Activated T-cell treated with anti-CD3 and anti-CD28 coated beads, Interleukin-2, amount 50 U/mL, for 1 hour (primary cell): ENCODE results near the gene PSMC2.
A peak's percentile ranks its signal among the peaks of the same experiment; 100 is the strongest.

ENCODE experiments used
- DNase-seq: peaks from one replicate; pipeline ENCODE4 v3.0.0-alpha.2; 2020

The PSMC2 gene

GRCh38 chr7:103347507-103348267 lies at the start of gene PSMC2:
PSMC2 (plus strand) TSS chr7:103347643; CDS start chr7:103347712, 69 bp downstream.
- peak; percentile 80 for DNase-seq

DNA sequence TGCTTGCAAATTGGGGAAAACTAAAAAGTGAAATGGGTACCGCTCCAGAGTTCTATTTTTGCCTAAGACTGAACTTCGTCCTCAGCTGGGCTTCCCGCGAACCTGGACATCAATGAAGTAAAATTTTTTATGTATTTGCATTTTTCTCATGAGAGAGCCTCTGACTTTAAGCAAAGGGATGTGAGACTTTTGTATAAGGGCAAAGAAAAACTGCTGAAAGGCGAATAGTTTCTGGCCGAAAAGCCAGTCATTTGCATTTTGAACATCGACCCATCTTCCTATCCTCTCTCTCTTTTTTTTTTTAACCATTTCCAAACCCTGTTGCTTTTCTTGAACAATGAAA lies 49.6 kb upstream of the PSMC2 start:
- no peak for DNase-seq

DNA sequence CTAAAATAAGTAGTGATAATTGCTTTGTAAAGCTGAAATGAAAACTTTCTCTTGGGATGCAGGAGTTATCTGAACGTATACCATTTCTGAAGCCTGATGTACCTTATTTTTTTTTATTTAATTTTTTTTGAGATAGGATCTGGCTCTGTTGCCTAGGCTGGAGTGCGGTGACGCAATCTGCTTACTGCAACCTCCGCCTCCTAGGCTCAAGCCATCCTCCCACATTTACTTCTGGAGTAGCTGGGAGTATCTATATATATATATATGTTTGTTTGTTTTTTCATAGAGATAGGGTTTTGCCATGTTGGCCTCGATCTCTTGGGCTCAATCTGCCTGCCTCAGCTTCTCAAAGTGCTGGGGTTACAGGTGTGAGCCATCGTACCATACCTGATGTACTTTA lies 47.8 kb upstream of the PSMC2 start:
- DNase-seq, result no peak

DNA sequence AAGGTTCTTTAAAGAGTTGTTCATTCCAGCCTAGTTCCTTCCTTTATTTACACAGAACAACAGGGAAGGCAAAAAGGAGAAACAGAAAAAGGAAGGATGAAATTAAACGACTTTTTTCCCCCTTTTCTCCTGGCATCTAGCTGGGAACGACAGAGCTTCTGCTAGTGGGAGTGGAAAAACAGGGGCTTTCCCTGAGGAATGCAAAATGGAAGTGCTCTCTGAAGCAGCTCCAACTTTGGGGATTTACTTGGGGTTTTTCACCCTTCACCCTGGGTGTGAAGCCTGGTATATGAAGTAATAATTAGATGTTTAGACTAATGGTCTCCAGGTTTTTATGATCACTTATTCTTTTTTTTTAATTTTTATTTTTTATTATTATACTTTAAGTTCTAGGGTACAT lies 46.0 kb upstream of the PSMC2 start:
- no peak for DNase-seq

- no peak for DNase-seq
Measured at GRCh38 chr7:103307503-103308231, 39.8 kb upstream of the PSMC2 start.

GRCh38 chr7:103314852-103315251 lies 32.6 kb upstream of the PSMC2 start:
- DNase-seq, result no peak

DNA sequence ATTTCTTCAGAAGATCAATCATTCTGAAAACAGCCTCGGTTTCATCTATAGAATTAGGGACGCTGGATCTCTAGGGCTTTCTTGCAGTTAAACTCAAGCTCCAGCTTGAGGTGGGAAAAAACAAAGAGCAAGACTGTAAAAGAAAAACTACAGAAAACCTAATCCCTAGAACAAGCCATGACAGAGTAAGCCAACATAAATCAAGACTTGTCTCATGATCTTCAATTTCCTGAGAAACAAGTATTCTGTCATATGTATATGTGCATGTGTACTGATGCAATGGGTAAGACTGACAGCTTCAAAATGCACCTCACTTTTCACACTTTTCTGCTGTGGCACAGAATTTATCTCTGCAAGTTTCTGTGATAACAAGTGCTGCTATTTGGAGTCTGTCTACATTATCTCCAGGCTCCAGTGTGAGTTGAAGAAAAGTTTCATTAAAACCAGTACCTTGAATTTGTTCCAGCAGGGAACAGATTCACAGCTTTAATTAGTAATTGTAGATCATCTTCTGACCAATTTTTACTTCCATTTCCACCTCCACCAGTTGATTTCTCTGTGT lies 31.0 kb upstream of the PSMC2 start:
- no peak for DNase-seq

DNA sequence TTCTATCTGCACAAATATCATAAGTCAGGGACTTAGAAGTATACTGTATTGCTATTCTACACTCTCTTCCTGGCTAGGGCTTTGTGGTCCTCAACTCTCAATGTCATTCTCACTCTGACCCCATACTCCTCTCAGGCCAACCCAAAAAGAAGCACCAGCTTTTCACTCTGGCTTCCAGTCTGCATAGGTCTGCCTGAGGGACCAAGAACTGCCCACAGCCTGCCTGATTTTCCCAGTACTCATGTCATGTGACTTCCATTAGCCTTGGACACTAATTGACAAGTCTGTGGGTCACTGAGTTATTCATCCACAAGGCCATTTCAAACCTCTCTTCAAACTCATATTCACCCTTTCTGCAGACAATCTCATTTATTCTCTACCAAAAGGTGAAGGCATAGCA lies 30.4 kb upstream of the PSMC2 start:
- no peak for DNase-seq

- DNase-seq, result no peak
Measured at GRCh38 chr7:103325744-103326143, 21.7 kb upstream of the PSMC2 start.

DNA sequence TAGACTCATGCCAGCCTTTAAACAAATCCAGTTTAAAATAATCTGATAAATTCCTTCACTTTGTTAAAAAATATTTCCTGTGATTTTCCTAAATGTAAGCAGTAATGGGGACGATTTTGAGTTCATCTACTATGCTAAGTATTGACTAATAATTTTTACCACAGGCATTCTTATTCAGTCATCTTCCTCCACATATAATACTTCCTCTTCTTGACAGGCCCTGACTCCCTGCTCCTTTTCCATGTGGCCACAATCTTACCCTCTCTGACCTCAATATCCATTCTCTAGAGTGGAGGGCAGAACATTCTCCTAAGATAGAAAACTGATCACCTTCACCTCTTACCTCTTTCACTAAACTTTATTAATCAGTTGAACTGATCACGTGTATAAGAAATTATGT lies 10.7 kb upstream of the PSMC2 start:
- no peak for DNase-seq

DNA sequence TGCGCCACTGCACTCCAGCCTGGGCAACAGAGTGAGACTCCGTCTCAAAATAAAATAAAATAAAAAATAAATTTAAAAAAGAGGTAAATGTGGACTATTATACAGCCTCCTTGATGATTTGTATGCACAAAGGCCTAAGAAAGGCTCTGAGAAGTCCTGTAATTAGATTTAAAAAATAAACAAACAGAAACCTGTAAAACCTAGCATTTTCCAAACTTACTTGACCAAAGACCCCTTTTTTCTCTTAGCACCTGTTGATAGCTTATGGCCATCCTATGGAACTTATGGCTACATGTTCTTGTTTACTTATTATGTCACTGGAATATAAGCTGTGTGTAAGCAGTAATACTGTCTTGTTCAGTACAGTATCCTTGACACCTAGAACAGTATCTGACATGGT lies 8.6 kb upstream of the PSMC2 start:
- DNase-seq, result no peak

- DNase-seq, result no peak
Measured at GRCh38 chr7:103341466-103341865, 6.0 kb upstream of the PSMC2 start.

GRCh38 chr7:103343332-103343731 lies 4.1 kb upstream of the PSMC2 start:
- no peak for DNase-seq

DNA sequence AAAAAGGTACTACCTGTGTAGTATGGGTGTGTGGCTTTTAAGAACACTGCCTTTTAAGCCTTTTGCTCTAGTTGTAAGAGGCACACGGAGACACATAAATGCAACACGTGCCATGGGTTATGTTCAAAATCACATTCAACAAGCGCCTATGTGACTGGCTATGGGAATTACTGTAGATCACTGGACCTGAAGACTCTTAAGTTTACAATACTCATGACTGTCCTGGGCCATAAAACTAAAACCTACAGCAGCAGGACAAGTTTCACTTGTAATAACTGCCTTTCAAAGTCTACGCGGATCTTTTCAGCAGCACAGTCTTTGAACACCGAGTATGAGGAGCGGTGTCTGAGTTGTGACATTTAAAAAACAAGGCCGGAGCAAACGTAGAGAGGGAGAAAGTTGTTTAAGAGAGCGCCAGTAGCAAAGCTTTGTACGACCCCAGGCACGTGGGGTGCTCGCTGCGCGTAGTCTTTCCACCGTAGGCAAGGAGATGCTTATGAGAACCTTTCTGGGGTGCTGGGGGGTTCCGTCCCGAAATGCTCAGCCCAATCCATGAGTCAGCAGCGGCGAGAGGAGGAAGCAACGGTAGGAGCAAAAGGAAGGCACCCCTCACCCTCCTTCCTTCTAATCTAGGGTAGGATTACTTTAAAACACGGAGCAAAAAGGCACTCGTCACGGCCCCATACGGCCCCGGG lies 3.5 kb upstream of the PSMC2 start:
- no peak for DNase-seq

DNA sequence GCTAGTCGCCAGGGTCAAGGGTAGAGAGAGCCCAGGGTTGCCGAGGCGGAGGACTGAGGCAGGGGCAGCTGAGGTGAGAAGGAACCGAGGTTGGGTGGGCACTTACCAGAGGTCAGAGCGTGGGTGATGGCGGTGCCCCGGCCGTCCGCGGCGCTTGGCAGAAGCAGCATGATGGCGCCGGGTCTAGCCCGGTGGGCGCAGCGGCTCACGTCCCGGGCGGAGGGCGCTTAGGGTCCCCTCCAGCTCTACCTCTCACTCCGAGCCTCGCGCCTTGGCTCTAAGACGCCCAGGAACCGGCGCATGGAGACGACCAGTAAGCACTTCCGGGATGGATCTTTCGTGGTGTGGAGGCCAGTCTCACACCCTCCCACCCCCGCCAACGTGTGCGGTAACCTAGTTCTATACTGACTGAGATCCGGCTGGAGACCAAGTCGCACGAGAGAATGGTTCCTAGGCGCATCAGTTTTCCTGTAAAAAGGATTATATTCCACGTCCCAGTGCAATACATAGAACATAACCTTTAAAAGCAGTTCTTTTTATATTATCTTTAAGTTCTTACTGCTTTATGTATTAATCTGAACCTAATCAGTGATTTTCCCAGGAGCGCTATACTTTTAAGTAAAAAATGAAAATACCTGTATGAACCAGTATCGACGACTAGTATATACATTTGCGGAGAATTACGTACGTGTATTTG lies 2.8 kb upstream of the PSMC2 start, which contains the start of gene DNAJC2:
Gene DNAJC2, minus strand, starts transcription at position 315 of the 697 bp plus-strand sequence. Its CDS starts 145 bp downstream, at position 170.
- peak; percentile 81 for DNase-seq

DNA sequence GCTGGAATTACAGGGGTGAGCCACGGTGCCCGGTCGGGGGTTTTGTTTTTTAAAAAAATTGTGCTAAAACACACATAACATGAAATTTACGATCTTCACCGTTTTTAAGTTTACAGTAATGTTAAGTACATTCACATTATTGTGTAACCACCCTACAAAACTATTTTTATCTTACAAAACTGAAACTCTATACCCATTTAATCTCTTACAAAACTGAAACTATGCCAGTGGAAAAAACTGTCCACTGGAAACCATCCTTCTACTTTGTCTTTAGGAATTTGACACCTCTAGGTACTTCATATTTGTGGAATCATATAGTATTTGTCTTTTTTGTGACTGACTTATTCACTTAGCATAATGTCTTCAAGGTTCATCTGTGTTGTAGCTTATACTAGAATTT lies 1.0 kb upstream of the PSMC2 start:
- DNase-seq, result no peak

DNA sequence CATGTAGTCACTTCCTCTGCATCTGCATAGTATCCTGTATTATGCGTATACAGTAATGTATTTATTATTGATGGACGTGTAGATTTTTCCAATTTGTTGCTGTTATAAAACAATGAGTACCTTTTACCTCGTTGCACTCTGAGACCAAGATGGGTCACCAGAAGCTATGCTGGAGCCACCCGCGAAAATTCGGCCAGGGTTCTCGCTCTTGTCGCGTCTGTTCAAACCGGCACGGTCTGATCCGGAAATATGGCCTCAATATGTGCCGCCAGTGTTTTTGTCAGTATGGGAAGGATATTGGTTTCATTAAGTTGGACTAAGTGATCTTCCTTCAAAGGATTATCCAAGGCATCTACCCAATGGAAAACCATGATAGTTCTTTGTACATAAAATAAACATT lies 1.0 kb downstream of the PSMC2 start:
- no peak for DNase-seq

- DNase-seq, result no peak
Measured at GRCh38 chr7:103348959-103349358, 1.5 kb downstream of the PSMC2 start.

DNA sequence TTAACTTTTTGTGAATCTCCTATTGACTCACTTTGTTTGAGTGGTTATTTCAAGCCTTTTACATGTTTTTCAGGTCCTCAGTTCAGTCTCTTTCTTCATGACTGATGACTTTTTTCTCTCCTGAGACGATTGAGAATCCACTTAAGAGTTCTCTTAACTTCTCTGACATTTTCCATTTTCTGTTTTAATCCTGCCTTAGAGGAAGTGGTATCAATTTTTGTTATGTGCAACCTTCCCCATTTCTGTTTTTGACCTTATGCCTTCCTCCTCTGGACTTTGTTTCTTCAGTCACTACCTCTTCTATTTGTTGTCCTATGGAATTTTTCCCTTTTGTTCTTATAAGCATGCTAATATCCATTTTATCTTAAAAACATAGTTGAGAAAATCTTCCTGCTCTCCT lies 2.4 kb downstream of the PSMC2 start:
- DNase-seq, result no peak

DNA sequence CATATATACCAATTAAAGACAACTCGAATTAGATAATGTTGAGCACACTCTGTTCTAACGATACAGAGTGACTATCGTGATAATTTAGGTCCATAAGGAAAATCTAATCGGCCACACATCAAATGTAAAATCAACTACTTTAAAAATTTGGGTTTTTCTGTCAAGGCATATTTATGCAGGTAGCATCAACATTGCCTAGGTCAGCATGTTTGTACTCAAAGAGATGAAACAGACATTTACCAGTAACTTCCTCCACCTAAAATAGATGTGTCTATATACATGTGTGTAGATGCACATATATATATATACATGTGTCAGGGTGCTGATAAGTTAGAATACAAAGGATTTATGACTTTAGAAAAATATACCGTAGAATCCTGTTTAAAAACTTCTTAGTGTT lies 22.0 kb downstream of the PSMC2 start:
- no peak for DNase-seq

GRCh38 chr7:103373866-103374643 lies 26.6 kb downstream of the PSMC2 start:
- DNase-seq, result no peak
